Activated CD4-positive, alpha-beta T cell treated with anti-CD3 and anti-CD28 coated beads for 36 hours (primary cell): Measurements from ENCODE around the gene MS4A14. TPM values are rescaled to one million over a fixed set of nuclear protein-coding genes. Genes with fewer than 3 reads are reported as not detected.

ENCODE experiments used
- ATAC-seq: fragments of 200-7000 bp; cut with Tn5 transposase; one replicate; pipeline ENCODE4 v1.10.0; 2021; ENCODE audit warnings: mild to moderate bottlenecking, moderate library complexity
- CTCF ChIA-PET: fragments of 350-600 bp; sonication (Branson Sonifier 250); formaldehyde crosslinking; loops from one replicate; lab custom pipeline; 2021; ENCODE audit warnings: antibody characterized with exemption; lab: Charles Lee
- POLR2A ChIA-PET: fragments of 350-600 bp; sonication (Branson Sonifier 250); formaldehyde crosslinking; loops from one replicate; lab custom pipeline; 2021; ENCODE audit warnings: antibody characterized with exemption, inconsistent platforms; lab: Charles Lee
- DNase-seq: peaks from one replicate; pipeline ENCODE4 v3.0.0-alpha.2; 2020
- H3K27ac Mint-ChIP-seq: one replicate; pipeline ENCODE4 v1.8.0; 2021; ENCODE audit warnings: mixed read lengths
- H3K27me3 Mint-ChIP-seq: one replicate; pipeline ENCODE4 v1.8.0; 2021; ENCODE audit warnings: mixed read lengths
- H3K36me3 Mint-ChIP-seq: one replicate; pipeline ENCODE4 v1.8.0; 2021; ENCODE audit warnings: low read depth, mixed read lengths
- H3K4me1 Mint-ChIP-seq: one replicate; pipeline ENCODE4 v1.8.0; 2021; ENCODE audit warnings: mixed read lengths
- H3K4me3 Mint-ChIP-seq: one replicate; pipeline ENCODE4 v1.8.0; 2021; ENCODE audit warnings: mild to moderate bottlenecking, moderate library complexity, mixed read lengths
- H3K9me3 Mint-ChIP-seq: one replicate; pipeline ENCODE4 v1.8.0; 2021; ENCODE audit warnings: low read depth, mixed read lengths
- intact Hi-C, 2 experiments: fragments of 100-400 bp; cut with DNase I in 1 of 2; cut with micrococcal nuclease in 1 of 2; formaldehyde crosslinking; loops; one replicate each; pipeline versions ENCODE4 v1.14.2 to v1.15.1; 2022 to 2024; cut with DNase I, micrococcal nuclease
- total RNA-seq, 2 experiments: library from RNA; stranded (reverse); gene quantifications; one replicate each; pipeline ENCODE4 v1.2.3, GENCODE V29; 2021

MS4A14 gene
- total RNA-seq, 2 experiments from 2014 or later: not detected

GRCh38 chr11:60367896-60368295, 28.4 kb upstream of the MS4A14 start:
- ChIA-PET CTCF (interaction anchor here (0.8 to 1.6 kb wide), 4 partner anchors 15 to 250 kb away, joined by 3 to 5 read pairs (median 4); no protein-coding TSS in a partner anchor), POLR2A (no interaction called here)
- Mint-ChIP-seq H3K27me3 (peaks cover 52% of the 10 kb centered on the region), H3K4me3 (no peak overlapping the region), H3K4me1 (peaks cover 4% of the 10 kb centered on the region), H3K36me3 (no peaks in the 10 kb centered on the region), H3K27ac (no peak overlapping the region), H3K9me3 (no peaks in the 10 kb centered on the region)
- intact Hi-C loops: loop anchor here in 1 of 2 experiments (2.0 kb wide), 1 partner anchor 59 kb away; no protein-coding TSS in a partner anchor
- DNase-seq: no peak
- ATAC-seq: no peak

GRCh38 chr11:60370252-60370810, 25.9 kb upstream of the MS4A14 start:
- Mint-ChIP-seq H3K4me3 (no peak overlapping the region), H3K4me1 (peaks cover 4% of the 10 kb centered on the region), H3K9me3 (no peaks in the 10 kb centered on the region), H3K27ac (no peak overlapping the region), H3K36me3 (no peaks in the 10 kb centered on the region), H3K27me3 (peaks cover 32% of the 10 kb centered on the region)
- DNase-seq (no peak), ATAC-seq (no peak)
- CTCF ChIA-PET: interaction anchor here (1.4 to 1.9 kb wide), 2 partner anchors 25 to 117 kb away, joined by 5 read pairs; no protein-coding TSS in a partner anchor
- intact Hi-C loops: no loop called here
- POLR2A ChIA-PET: no interaction called here

- intact Hi-C loops: no loop called here
- H3K27ac Mint-ChIP-seq: no peak overlapping the region
- peaks cover 31% of the 10 kb centered on the region for H3K27me3 Mint-ChIP-seq
- no peak overlapping the region for H3K4me3 Mint-ChIP-seq
- DNase-seq (no peak), ATAC-seq (no peak)
- no peaks in the 10 kb centered on the region for H3K36me3 Mint-ChIP-seq
- H3K4me1 Mint-ChIP-seq: peaks cover 4% of the 10 kb centered on the region
- ChIA-PET CTCF (interaction anchor here (0.7 to 1.4 kb wide), 2 partner anchors 9 to 26 kb away, joined by 3 to 5 read pairs; no protein-coding TSS in a partner anchor), POLR2A (no interaction called here)
- no peaks in the 10 kb centered on the region for H3K9me3 Mint-ChIP-seq
Observed at GRCh38 chr11:60370811-60371298, 25.4 kb upstream of the MS4A14 start.

GRCh38 chr11:60371386-60371785, 24.9 kb upstream of the MS4A14 start:
- H3K4me3 Mint-ChIP-seq: no peak overlapping the region
- DNase-seq (no peak), ATAC-seq (no peak)
- H3K4me1 Mint-ChIP-seq: peaks cover 4% of the 10 kb centered on the region
- H3K9me3 Mint-ChIP-seq: no peaks in the 10 kb centered on the region
- intact Hi-C loops: no loop called here
- ChIA-PET POLR2A (no interaction called here), CTCF (interaction anchor here (0.7 to 1.5 kb wide), 3 partner anchors 8 to 26 kb away, joined by 3 to 5 read pairs (median 4); no protein-coding TSS in a partner anchor)
- H3K36me3 Mint-ChIP-seq: no peaks in the 10 kb centered on the region
- H3K27me3 Mint-ChIP-seq: peaks cover 26% of the 10 kb centered on the region
- no peak overlapping the region for H3K27ac Mint-ChIP-seq

GRCh38 chr11:60371854-60372253, 24.4 kb upstream of the MS4A14 start:
- H3K36me3 Mint-ChIP-seq: no peaks in the 10 kb centered on the region
- H3K4me1 Mint-ChIP-seq: peaks cover 4% of the 10 kb centered on the region
- DNase-seq: no peak
- H3K27me3 Mint-ChIP-seq: peaks cover 26% of the 10 kb centered on the region
- ChIA-PET POLR2A (no interaction called here), CTCF (interaction anchor here (1.5 kb wide), 1 partner anchor 8 kb away, joined by 4 read pairs; no protein-coding TSS in a partner anchor)
- no peak for ATAC-seq
- H3K27ac Mint-ChIP-seq: no peak overlapping the region
- H3K9me3 Mint-ChIP-seq: no peaks in the 10 kb centered on the region
- intact Hi-C loops: no loop called here
- H3K4me3 Mint-ChIP-seq: no peak overlapping the region

- Mint-ChIP-seq H3K4me1 (peaks cover under 1% of the 10 kb centered on the region), H3K9me3 (no peaks in the 10 kb centered on the region), H3K36me3 (no peaks in the 10 kb centered on the region), H3K4me3 (no peak overlapping the region), H3K27ac (no peak overlapping the region), H3K27me3 (peaks cover 25% of the 10 kb centered on the region)
- intact Hi-C loops: no loop called here
- DNase-seq: no peak
- ChIA-PET CTCF (interaction anchor here (1.5 kb wide), 1 partner anchor 9 kb away, joined by 4 read pairs; no protein-coding TSS in a partner anchor), POLR2A (no interaction called here)
- ATAC-seq: no peak
Observed at GRCh38 chr11:60372767-60373166, 23.5 kb upstream of the MS4A14 start.

- H3K27ac Mint-ChIP-seq: no peak overlapping the region
- peaks cover 15% of the 10 kb centered on the region for H3K27me3 Mint-ChIP-seq
- peaks cover 4% of the 10 kb centered on the region for H3K4me1 Mint-ChIP-seq
- POLR2A ChIA-PET: no interaction called here
- H3K36me3 Mint-ChIP-seq: no peaks in the 10 kb centered on the region
- intact Hi-C loops: no loop called here
- H3K4me3 Mint-ChIP-seq: no peak overlapping the region
- CTCF ChIA-PET: no interaction called here
- DNase-seq (no peak), ATAC-seq (no peak)
- H3K9me3 Mint-ChIP-seq: no peaks in the 10 kb centered on the region
Observed at GRCh38 chr11:60375316-60375715, 20.9 kb upstream of the MS4A14 start.

- Mint-ChIP-seq H3K27me3 (peaks cover 10% of the 10 kb centered on the region), H3K4me1 (peaks cover 4% of the 10 kb centered on the region), H3K36me3 (no peaks in the 10 kb centered on the region), H3K4me3 (no peak overlapping the region), H3K9me3 (no peaks in the 10 kb centered on the region), H3K27ac (no peak overlapping the region)
- intact Hi-C loops: no loop called here
- ATAC-seq (no peak), DNase-seq (no peak)
- CTCF ChIA-PET: no interaction called here
- POLR2A ChIA-PET: no interaction called here
Observed at GRCh38 chr11:60376601-60377000, 19.7 kb upstream of the MS4A14 start.

DNA sequence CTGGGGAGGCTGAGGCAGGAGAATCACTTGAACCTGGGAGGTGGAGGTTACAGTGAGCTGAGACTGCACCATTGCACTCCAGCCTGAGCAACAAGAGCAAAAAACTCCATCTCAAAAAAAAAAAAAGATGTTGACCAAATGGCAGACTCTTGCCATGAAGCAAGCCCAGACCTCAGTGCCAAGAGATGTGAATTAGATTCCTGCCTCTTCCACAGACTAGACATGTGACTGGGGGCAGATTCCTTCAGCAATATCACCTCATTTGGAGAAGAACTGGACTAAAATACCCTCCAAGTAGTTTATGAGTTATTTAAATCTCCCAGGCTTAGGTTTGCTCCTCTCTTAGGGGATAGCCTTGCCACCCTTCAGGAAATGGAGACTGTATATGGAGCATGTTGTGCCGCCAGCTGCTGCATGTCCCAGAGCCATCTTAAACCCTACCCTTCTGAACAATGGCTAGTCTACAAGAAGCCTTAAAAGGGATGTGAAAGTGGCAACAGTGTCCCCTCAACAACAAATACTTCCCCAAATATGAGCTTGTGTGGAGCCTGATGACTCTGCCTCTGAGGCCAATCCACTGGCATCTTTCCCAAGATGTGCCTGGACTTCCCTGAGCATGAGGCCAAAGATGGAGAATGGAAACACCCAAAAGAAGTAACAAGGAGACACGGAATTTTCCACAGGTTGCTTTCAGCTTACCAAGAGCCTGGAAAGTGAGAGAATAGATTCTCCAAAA, 18.7 kb upstream of the MS4A14 start:
- POLR2A ChIA-PET: no interaction called here
- Mint-ChIP-seq H3K4me1 (peaks cover 4% of the 10 kb centered on the region), H3K4me3 (no peak overlapping the region), H3K27me3 (peaks cover 7% of the 10 kb centered on the region), H3K36me3 (no peaks in the 10 kb centered on the region), H3K9me3 (no peaks in the 10 kb centered on the region), H3K27ac (no peak overlapping the region)
- CTCF ChIA-PET: interaction anchor here (0.7 kb wide), 1 partner anchor 15 kb away, joined by 4 read pairs; no protein-coding TSS in a partner anchor
- DNase-seq (no peak), ATAC-seq (no peak)
- intact Hi-C loops: no loop called here

GRCh38 chr11:60378354-60378753, 17.9 kb upstream of the MS4A14 start, which contains the start of gene MS4A7:
TSS of gene MS4A7 (plus strand) at chr11:60378532. CDS start at chr11:60383142, 4,610 bp downstream.
- ChIA-PET POLR2A (no interaction called here), CTCF (interaction anchor here (0.7 kb wide), 1 partner anchor 16 kb away, joined by 4 read pairs; no protein-coding TSS in a partner anchor)
- H3K27ac Mint-ChIP-seq: no peak within 1 kb of the TSS
- H3K4me1 Mint-ChIP-seq: peaks cover 4% of the 10 kb centered on the region
- H3K9me3 Mint-ChIP-seq: no peaks in the 10 kb centered on the region
- H3K27me3 Mint-ChIP-seq: peaks cover 7% of the 10 kb centered on the region
- H3K4me3 Mint-ChIP-seq: no peak within 1 kb of the TSS
- DNase-seq: peak; percentile 7
- peak; percentile 49 for ATAC-seq
- intact Hi-C loops: no loop called here
- no peaks in the 10 kb centered on the region for H3K36me3 Mint-ChIP-seq

GRCh38 chr11:60389279-60389910, 6.9 kb upstream of the MS4A14 start:
- H3K27ac Mint-ChIP-seq: no peak overlapping the region
- H3K27me3 Mint-ChIP-seq: peaks cover 3% of the 10 kb centered on the region
- intact Hi-C loops: no loop called here
- CTCF ChIA-PET: no interaction called here
- H3K4me3 Mint-ChIP-seq: no peak overlapping the region
- no peak for ATAC-seq
- no peaks in the 10 kb centered on the region for H3K36me3 Mint-ChIP-seq
- DNase-seq: no peak
- H3K4me1 Mint-ChIP-seq: no peaks in the 10 kb centered on the region
- H3K9me3 Mint-ChIP-seq: no peaks in the 10 kb centered on the region
- POLR2A ChIA-PET: no interaction called here
